ENCODE measurements around the gene MDM4. TPM values are rescaled to one million over a fixed set of nuclear protein-coding genes. Genes with fewer than 3 reads are reported as not detected.
"Not testable (repeated sequence)": the region's sequence is repeated elsewhere in the genome, so short reads cannot be mapped to it uniquely, and the experiment has no call there.

The MDM4 gene
- total RNA-seq, 1 donor from 2014 or later = 58.7 TPM

DNA sequence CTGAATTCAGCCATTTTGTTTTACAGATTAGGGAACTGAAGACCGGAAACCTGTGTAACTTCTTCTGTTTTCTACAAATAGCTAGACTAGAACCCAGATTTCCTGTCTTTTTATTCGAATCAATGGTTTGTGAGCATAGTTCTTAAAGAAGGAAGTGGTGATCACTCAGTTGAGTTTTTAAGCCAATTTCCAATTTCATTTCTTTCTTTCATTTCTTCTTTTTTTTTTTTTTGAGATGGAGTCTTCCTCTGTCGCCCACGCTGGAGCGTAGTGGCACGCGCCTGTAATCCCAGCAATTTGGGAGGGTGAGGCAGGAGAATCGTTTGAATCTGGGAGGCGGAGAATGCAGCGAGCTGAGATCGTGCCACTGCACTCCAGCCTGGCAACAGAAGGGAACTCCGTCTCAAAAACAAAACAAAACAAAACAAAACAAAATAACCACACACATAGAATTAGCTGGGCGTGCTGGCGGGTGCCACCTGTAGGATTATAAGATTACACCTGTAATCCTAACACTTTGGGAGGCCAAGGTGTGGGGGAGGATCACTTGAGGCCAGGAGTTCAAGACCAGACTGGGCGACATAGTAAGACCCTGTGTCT lies 3.0 kb upstream of the MDM4 start:
- DNase-seq (ENCODE audit: low spot score) = peak; percentile 34

DNA sequence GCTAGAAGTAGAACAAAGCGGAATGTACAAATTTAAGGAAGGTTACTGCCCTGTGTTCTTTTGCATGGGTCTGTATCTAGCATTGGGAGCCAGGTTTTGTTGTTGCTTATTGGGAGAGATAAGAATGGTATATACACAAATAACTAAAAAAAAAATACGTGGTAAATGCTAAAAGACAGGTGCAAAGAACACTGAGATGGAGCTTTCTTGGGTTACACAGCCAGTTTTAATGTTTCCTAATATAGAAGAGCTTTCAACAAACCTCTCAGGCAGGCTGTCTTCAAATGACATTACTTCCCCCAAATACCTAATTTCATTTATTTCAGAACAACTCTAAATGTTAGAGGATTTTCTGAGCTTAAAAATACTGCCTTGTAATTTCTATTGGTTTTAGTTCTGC lies 1.4 kb upstream of the MDM4 start:
- DNase-seq (ENCODE audit: low spot score) = no peak

- DNase-seq (ENCODE audit: low spot score) = not testable (repeated sequence)
Observed at GRCh38 chr1:204517382-204517781, 1.2 kb downstream of the MDM4 start.

DNA sequence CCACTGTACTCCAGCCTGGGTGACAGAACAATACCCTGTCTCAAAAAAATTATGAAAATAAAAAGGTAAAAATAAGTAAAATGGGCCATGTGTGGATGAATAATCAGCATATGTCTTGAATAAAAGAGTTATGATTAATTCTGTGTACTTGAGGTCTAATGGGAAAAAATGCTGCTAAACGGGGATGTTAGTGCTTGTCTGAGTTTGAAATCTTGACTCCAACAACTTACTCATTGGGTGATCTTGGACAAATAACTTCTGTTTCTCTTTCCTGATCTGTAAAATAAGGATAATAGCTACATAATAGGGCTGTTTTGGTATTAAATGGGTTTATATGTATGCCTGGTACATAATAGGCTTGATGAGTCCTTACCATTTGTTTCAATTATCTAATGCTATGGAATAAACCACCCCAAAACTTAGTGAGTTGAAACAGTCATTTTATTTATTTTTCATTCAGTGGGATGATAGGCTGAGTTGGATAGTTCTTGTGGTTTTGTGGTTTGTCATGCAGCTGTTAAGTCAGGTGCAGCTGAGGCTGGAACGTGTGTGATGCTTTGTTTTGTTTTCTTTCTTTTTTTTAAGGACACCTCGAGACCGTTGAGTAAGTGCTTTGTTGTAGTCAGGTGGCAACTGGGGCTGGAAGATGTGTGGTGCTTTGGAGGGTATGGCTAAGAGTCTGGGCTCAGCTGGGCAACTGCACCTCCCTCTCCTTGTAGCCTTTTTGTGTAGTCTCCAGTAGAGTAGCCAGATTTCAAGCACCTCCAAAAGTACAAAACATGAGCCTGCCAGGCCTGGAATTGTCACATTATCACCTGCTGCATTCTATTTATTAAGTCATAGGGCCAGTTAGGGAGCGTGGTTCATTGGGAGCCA lies 4.9 kb downstream of the MDM4 start:
- no peak for DNase-seq (ENCODE audit: low spot score)

GRCh38 chr1:204521941-204522521 lies 5.8 kb downstream of the MDM4 start:
- DNase-seq (ENCODE audit: low spot score) = not testable (repeated sequence)

- DNase-seq (ENCODE audit: low spot score) = no peak
Observed at GRCh38 chr1:204523605-204524215, 7.5 kb downstream of the MDM4 start.

- DNase-seq (ENCODE audit: low spot score) = no peak
Observed at GRCh38 chr1:204524986-204525385, 8.8 kb downstream of the MDM4 start.

DNA sequence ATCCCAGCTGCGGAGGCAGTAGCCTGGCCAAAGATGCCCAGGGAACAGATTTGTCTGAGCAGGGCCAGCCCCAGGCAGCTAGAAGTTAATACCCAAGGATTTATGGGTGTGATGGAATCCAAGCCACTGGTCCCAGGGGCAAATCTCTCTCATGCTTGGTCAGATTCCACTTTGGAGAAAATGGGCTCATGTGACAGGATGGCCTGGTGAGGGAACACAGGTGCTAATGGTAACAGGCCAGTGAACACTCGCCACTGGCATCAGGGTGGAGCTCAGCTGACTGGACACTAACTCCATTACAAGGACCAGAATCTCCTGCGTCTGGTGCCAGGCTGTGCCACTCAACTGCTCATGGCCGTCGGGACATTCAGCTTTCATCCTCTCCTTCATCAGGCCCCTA lies 12.0 kb downstream of the MDM4 start:
- no peak for DNase-seq (ENCODE audit: low spot score)

GRCh38 chr1:204528677-204529076 lies 12.5 kb downstream of the MDM4 start:
- no peak for DNase-seq (ENCODE audit: low spot score)

- DNase-seq (ENCODE audit: low spot score) = no peak
Observed at GRCh38 chr1:204529371-204529895, 13.2 kb downstream of the MDM4 start.

DNA sequence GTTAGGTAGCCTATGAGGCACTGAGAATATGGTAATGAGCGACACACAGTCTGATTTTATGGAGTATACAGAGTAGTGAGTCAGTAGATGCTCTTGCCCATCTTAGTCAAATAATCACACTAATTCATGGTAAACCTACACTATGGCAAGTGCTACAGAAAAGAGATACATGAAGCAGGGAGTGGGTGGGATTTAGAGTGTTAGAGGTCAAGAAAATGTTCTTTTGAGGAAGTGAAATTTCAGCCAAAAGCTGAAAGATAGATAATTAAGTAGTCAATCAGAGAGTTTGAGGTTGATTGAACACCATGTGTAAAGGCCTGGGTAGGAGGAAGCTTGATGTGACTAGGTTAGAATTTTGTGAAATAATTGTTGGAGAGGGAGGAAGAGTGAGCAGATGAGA lies 14.7 kb downstream of the MDM4 start:
- no peak for DNase-seq (ENCODE audit: low spot score)

GRCh38 chr1:204532832-204533231 lies 16.6 kb downstream of the MDM4 start:
- no peak for DNase-seq (ENCODE audit: low spot score)

DNA sequence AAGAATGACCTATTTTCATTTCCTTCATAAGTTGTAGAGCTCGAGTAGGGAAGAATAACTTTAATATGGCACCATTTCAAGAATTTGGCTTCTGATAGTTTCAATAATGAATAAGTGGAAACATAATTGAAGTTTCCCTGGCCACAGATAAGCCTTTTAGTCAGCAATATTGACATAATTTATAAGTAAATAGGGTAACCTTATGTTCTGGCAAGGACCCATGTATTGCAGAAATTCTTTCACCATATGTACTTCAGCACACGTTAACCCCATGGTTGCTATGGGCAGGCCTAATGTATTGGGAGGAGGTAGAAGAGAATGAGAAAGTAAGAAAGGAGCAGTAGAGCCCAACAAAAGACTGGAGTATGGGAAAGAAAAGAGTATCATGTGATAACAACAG lies 25.4 kb downstream of the MDM4 start:
- no peak for DNase-seq (ENCODE audit: low spot score)

DNA sequence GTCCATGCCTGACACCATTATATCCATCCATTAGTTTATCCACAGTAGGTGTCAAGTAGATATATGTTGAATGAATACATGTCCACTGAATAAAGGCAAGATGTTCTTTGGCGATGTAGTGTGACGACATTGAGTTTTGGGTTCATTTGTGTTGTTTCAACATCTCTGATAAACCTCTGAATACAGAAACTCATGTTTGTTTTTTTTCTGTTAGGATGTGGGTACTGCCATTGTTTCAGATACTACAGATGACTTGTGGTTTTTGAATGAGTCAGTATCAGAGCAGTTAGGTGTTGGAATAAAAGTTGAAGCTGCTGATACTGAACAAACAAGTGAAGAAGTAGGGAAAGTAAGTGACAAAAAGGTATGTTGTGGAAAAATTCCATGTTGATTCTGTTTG lies 28.1 kb downstream of the MDM4 start:
- no peak for DNase-seq (ENCODE audit: low spot score)

- DNase-seq (ENCODE audit: low spot score) = no peak
Observed at GRCh38 chr1:204545202-204545601, 29.0 kb downstream of the MDM4 start.

GRCh38 chr1:204545881-204546280 lies 29.7 kb downstream of the MDM4 start:
- no peak for DNase-seq (ENCODE audit: low spot score)

DNA sequence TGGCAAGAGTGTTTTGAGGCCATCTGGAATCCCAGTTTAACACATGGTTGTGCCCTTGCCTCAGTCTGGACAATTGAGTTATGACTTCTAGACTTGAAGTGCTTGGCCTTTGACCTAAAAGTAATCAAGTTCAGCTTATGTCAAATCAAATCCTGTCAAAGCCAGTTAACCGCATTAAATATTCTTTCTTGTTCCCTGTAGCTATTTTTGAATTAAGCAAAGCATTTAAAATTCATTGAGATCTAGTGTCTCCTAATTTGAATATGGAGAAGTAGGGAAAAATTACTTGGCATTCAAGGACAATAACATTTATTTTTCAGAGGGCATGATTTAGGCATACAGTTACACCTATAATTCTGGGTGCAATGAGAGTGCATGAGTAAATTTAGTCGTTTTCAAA lies 32.1 kb downstream of the MDM4 start:
- DNase-seq (ENCODE audit: low spot score) = no peak

GRCh38 chr1:204549313-204549712 lies 33.1 kb downstream of the MDM4 start:
- no peak for DNase-seq (ENCODE audit: low spot score)

- no peak for DNase-seq (ENCODE audit: low spot score)
Observed at GRCh38 chr1:204550926-204551325, 34.7 kb downstream of the MDM4 start.

DNA sequence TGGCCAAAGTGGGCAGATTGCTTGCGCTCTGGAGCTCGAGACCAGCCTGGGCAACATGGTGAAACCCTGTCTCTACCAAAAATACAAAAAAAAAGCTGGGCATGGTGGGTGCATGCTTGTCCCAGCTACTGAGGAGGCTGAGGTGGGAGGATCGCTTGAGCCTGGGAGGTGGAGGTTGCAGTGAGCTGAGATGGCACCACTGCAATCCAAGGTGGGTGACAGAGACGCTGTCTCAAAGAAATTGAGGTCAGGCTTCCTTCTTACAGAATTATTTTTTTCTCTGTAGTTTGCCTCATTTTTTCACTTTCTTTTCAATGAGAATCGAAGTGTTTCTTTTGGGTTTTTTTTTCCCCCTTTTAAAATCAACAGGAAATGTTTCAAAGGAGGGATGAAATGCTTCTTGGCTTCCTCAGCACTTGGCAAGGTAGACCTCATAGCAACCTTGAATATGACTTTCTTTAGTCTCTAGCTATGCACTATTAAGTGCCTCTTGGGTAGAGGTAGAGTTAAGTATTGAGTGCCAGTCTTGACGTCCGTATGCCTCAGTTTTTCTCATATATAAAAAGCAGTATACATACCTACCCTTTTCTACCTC lies 40.3 kb downstream of the MDM4 start:
- no peak for DNase-seq (ENCODE audit: low spot score)

- DNase-seq (ENCODE audit: low spot score) = no peak
Observed at GRCh38 chr1:204558467-204558866, 42.3 kb downstream of the MDM4 start.

DNA sequence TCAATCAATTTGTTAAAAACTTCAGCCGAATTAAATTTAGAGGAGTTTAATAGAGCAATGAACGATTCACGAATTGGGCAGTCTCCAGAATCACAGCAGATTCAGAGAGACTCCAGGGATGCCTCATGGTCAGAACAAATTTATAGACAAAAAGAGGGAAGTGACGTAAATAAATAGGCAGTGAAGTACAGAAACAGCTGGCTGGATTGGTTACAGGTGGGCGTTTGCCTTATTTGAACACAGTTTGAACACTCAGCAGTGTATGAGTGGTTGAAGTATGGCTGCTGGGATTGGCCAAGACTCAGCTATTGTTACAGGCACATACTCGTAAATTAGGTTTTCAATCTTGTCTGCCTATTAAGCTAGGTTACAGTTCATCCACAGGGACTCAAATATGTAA lies 43.8 kb downstream of the MDM4 start:
- not testable (repeated sequence) for DNase-seq (ENCODE audit: low spot score)

All from umbilical cord (tissue), 2 donors.